K562 (cell line): ENCODE data around the gene LMNB1. TPM values are rescaled to one million over a fixed set of nuclear protein-coding genes. Genes with fewer than 3 reads are reported as not detected.

Experiments
- ATF4 ChIP-seq: fragments of 450-650 bp; formaldehyde crosslinking; IDR thresholded peaks from 2 replicates; pipeline ENCODE4 v1.4.0; 2022; ENCODE audit warnings: mild to moderate bottlenecking, moderate library complexity
- BCLAF1 ChIP-seq, 2 experiments: fragments of 450-650 bp in 1 of 2; IDR thresholded peaks; 2 replicates each; pipeline ENCODE4 v1.6.1; 2011 to 2017; ENCODE audit warnings: low read depth in 2 of 2, antibody characterized with exemption in 1 of 2, borderline replicate concordance in 1 of 2, low read length in 1 of 2, mild to moderate bottlenecking in 1 of 2, mixed read lengths in 1 of 2; ENCODE audit not compliant: control insufficient read depth in 1 of 2
- BRD9 ChIP-seq: fragments of 450-650 bp; IDR thresholded peaks from 2 replicates; pipeline ENCODE4 v1.6.1; 2018; ENCODE audit warnings: low read depth; ENCODE audit not compliant: partially characterized antibody
- CBFA2T2 ChIP-seq: fragments of 450-650 bp; conservative IDR thresholded peaks from 2 replicates; pipeline ENCODE4 v1.6.1; 2017; ENCODE audit warnings: mild to moderate bottlenecking
- CHAMP1 ChIP-seq: fragments of 450-650 bp; IDR thresholded peaks from 2 replicates; pipeline ENCODE4 v1.6.1; 2016; ENCODE audit warnings: mild to moderate bottlenecking
- DPF2 ChIP-seq: fragments of 450-650 bp; IDR thresholded peaks from 2 replicates; pipeline ENCODE4 v1.6.1; 2016
- ETV6 ChIP-seq, 3 experiments: fragments of 150-350 bp in 1 of 3; sonication (generic) in 1 of 3; formaldehyde crosslinking in 1 of 3; IDR thresholded peaks; 2 replicates each; pipeline versions ENCODE4 v1.6.1 to v1.8.0; 2014 to 2022; ENCODE audit warnings: borderline replicate concordance in 2 of 3, low read depth in 2 of 3, antibody characterized with exemption in 1 of 3, low read length in 1 of 3, mild to moderate bottlenecking in 1 of 3, missing genetic modification reagents in 1 of 3
- FOXK1 ChIP-seq: sonication (generic); formaldehyde crosslinking; IDR thresholded peaks from 2 replicates; pipeline ENCODE4 v1.8.0; 2022; ENCODE audit warnings: missing genetic modification reagents, mild to moderate bottlenecking, borderline replicate concordance
- GTF2A2 ChIP-seq: IDR thresholded peaks from 2 replicates; pipeline ENCODE4 v1.6.1; 2016; ENCODE audit warnings: mild to moderate bottlenecking, missing genetic modification characterization, missing compliant biosample characterization
- HLTF ChIP-seq: fragments of 450-650 bp; IDR thresholded peaks from 2 replicates; pipeline ENCODE4 v1.6.1; 2016
- MAZ ChIP-seq, 2 experiments: fragments of 450-650 bp in 1 of 2; sonication (generic) in 1 of 2; formaldehyde crosslinking; IDR thresholded peaks in 1 of 2; conservative IDR thresholded peaks in 1 of 2; 2 replicates each; pipeline versions ENCODE4 v1.4.0 to v1.5.0; 2020; ENCODE audit warnings: mild to moderate bottlenecking in 1 of 2, missing genetic modification reagents in 1 of 2
- NR2C2 ChIP-seq, 2 experiments: fragments of 200-800 bp in 1 of 2; sonication (Bioruptor generic) in 1 of 2; sonication (generic) in 1 of 2; formaldehyde crosslinking in 1 of 2; IDR thresholded peaks; 2 replicates each; pipeline versions ENCODE4 v1.6.1 to v1.8.0; 2016 to 2022; ENCODE audit warnings: mild to moderate bottlenecking in 1 of 2, missing compliant biosample characterization in 1 of 2, missing genetic modification characterization in 1 of 2, missing genetic modification reagents in 1 of 2
- SNRNP70 ChIP-seq: fragments of 200-400 bp; formaldehyde crosslinking; optimal IDR thresholded peaks from 2 replicates; pipeline ENCODE3; 2017; ENCODE audit warnings: low read depth, low read length
- TBL1XR1 ChIP-seq, 2 experiments: IDR thresholded peaks; 2 replicates each; pipeline ENCODE4 v1.6.1; 2012; ENCODE audit warnings: improper control_type of control experiment in 2 of 2, low read length in 2 of 2, mild to moderate bottlenecking in 1 of 2
- ZBTB43 ChIP-seq: sonication (generic); formaldehyde crosslinking; IDR thresholded peaks from 2 replicates; pipeline ENCODE4 v1.8.0; 2023; ENCODE audit warnings: mild to moderate bottlenecking, missing genetic modification reagents
- ZNF224 ChIP-seq: sonication (generic); formaldehyde crosslinking; IDR thresholded peaks from 2 replicates; pipeline ENCODE4 v1.8.0; 2022; ENCODE audit warnings: mild to moderate bottlenecking, missing genetic modification reagents
- ZNF431 ChIP-seq: sonication (generic); formaldehyde crosslinking; IDR thresholded peaks from 2 replicates; pipeline ENCODE4 v1.8.0; 2022; ENCODE audit warnings: mild to moderate bottlenecking, missing genetic modification reagents
- polyA plus RNA-seq, 8 experiments: library from polyadenylated mRNA; depleted of rRNA in 4 of 8; stranded (reverse) in 5 of 8; unstranded in 3 of 8; fragments of >200 nt; fragmentation: Nextera tagmentation in 2 of 8; fragmentation: Illumina TruSeq in 1 of 8; extraction: Ambion mirVana in 2 of 8; extraction: Trizol in 1 of 8; gene quantifications; 2 replicates each; pipeline versions ENCODE4 v1.2.1 to v1.2.3, GENCODE V29; 2011 to 2014; ENCODE audit warnings: inconsistent platforms in 1 of 8, missing spikeins in 1 of 8
- total RNA-seq, 7 experiments: library from RNA; depleted of rRNA in 6 of 7; stranded (reverse); fragments of >200 nt in 6 of 7; fragmentation: Illumina TruSeq in 2 of 7; extraction: Trizol in 2 of 7; gene quantifications; 2 replicates each; pipeline versions ENCODE4 v1.2.1 to v1.2.3, GENCODE V29; 2011 to 2021; ENCODE audit warnings: low replicate concordance in 1 of 7

LMNB1 gene
- total and polyA plus RNA-seq, 9 of the 15 experiments (the other 6 are each of a cell fraction or from before 2014, with no cell fraction given): 2.8 to 190 (median 131) TPM

- TF ChIP-seq CHAMP1 (peak; percentile 97), NR2C2 (CRISPR knock-in tag; IDR thresholded peaks at IDR 0.05) (no peak), NR2C2 (tag; IDR thresholded peaks at IDR 0.05) (peak; percentile 71), GTF2A2 (tag) (no peak), FOXK1 (CRISPR knock-in tag) (0 out of 2 replicates have a peak, but pooled peaks have one; percentile 47), BRD9 (peak; percentile 95), ETV6 (IDR thresholded peaks at IDR 0.05; ENCODE audit: borderline replicate concordance in 1 of 2, low read depth in 2 of 2, low read length in 1 of 2) (peak in 1 of 2 experiments; percentile 75; a peak in 2 of 4 replicates), ETV6 (CRISPR knock-in tag; IDR thresholded peaks at IDR 0.05; ENCODE audit: borderline replicate concordance) (no peak), ZNF431 (CRISPR knock-in tag) (0 out of 2 replicates have a peak, but pooled peaks have one; percentile 51), TBL1XR1 (IDR thresholded peaks at IDR 0.05; ENCODE audit: low read length in 2 of 2) (peak; percentile 83 to 98; a peak in 3 of 4 replicates), BCLAF1 (IDR thresholded peaks at IDR 0.05; ENCODE audit: borderline replicate concordance in 1 of 2, control insufficient read depth in 1 of 2, low read depth in 2 of 2, low read length in 1 of 2) (peak in 1 of 2 experiments; percentile 70; a peak in 1 of 4 replicates), ZBTB43 (peak; percentile 52; the same call in 1 of the 2 replicates), CBFA2T2 (peak; percentile 99), SNRNP70 (no peak), ATF4 (CRISPR knock-in tag) (peak; percentile 67), HLTF (peak; percentile 95), DPF2 (peak; percentile 100), ZNF224 (CRISPR knock-in tag) (no peak), MAZ (CRISPR knock-in tag; conservative IDR thresholded peaks at IDR 0.05 in 1 of 2, IDR thresholded peaks at IDR 0.05 in 1 of 2) (peak in 1 of 2 experiments; percentile 73; a peak in 2 of 4 replicates)
These were observed 107.4 kb downstream of the LMNB1 start (continued) for GRCh38 chr5:126884269-126884819.
